Thoracic aorta (tissue), 2 donors: ENCODE data around the gene RAB27B. TPM values are rescaled to one million over a fixed set of nuclear protein-coding genes. Genes with fewer than 3 reads are reported as not detected.
"Not testable (repeated sequence)": the region's sequence is repeated elsewhere in the genome, so short reads cannot be mapped to it uniquely, and the experiment has no call there.

Experiments
- ATAC-seq: fragments of 150-250 bp; one replicate; pipeline ENCODE4 v1.8.0; 2017; ENCODE audit warnings: low read depth; ENCODE audit not compliant: insufficient number of reproducible peaks, low FRiP score
- DNase-seq: peaks from one replicate; pipeline ENCODE4 v3.0.0-alpha.2; 2020; ENCODE audit warnings: low spot score
- H3K27ac ChIP-seq, 2 donors: fragments of 200-600 bp; sonication (generic); 1 replicate in 1 of 2; 2 replicates in 1 of 2; pipeline ENCODE4 v1.5.1; 2016; ENCODE audit warnings: mild to moderate bottlenecking in 2 of 2, moderate library complexity in 2 of 2
- H3K27me3 ChIP-seq: fragments of 200-600 bp; sonication (generic); replicated peaks from 2 replicates; pipeline ENCODE4 v1.6.0; 2016; ENCODE audit warnings: mild to moderate bottlenecking; ENCODE audit not compliant: insufficient read depth
- H3K36me3 ChIP-seq: fragments of 200-600 bp; sonication (generic); one replicate; pipeline ENCODE4 v1.5.1; 2016
- H3K4me1 ChIP-seq, 2 donors: fragments of 200-600 bp; sonication (generic); 1 replicate in 1 of 2; 2 replicates in 1 of 2; pipeline versions ENCODE4 v1.5.1 to v1.6.0; 2016; ENCODE audit warnings: low read depth in 2 of 2, mild to moderate bottlenecking in 1 of 2; ENCODE audit not compliant: control insufficient read depth in 1 of 2
- H3K4me3 ChIP-seq: fragments of 200-600 bp; sonication (generic); 2 replicates; pipeline ENCODE4 v1.5.1; 2016; ENCODE audit warnings: mild to moderate bottlenecking
- H3K9me3 ChIP-seq: fragments of 200-600 bp; sonication (generic); 2 replicates; pipeline ENCODE4 v1.5.1; 2016
- total RNA-seq, 2 donors: library from RNA; depleted of rRNA; stranded (reverse); fragments of >200 nt; gene quantifications; one replicate each; pipeline versions ENCODE4 v1.1.0 to v1.2.3, GENCODE V29; 2016
- TF ChIP-seq, protein P1 (sequence below): fragments of 200-600 bp; sonication (generic); IDR thresholded peaks from one replicate; pipeline ENCODE4 v1.5.1; 2019; ENCODE audit warnings: antibody characterized with exemption

RAB27B gene
- total RNA-seq, 2 donors from 2014 or later: 0.42 to 0.95 TPM

DNA sequence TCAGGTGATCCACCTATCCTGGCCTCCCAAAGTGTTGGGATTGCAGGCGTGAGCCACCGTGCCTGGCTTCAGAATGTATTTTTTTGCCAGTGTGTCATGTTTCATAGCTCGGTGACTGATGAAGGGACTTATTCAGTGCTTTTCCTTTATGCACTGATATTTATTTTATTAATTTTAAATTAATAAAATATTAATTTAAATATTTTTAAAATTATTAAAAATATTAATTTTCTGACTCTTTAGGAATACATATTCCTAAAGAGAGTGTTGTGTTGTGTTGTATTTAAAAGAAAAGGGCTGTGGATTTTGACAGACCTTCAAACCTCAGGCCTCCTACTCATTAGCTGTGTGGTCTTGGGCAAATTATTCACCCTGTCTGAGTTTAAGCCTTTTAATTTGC is 22.3 kb downstream of the RAB27B start:
- Histone ChIP-seq H3K27me3 (no peaks in the 10 kb centered on the region), H3K9me3 (no peaks in the 10 kb centered on the region), H3K4me3 (no peak overlapping the region), H3K27ac (no peak overlapping the region), H3K4me1 (no peaks in the 10 kb centered on the region), H3K36me3 (no peaks in the 10 kb centered on the region)
- DNase-seq (no peak), ATAC-seq (no peak)
- TF ChIP-seq, protein P1, sequence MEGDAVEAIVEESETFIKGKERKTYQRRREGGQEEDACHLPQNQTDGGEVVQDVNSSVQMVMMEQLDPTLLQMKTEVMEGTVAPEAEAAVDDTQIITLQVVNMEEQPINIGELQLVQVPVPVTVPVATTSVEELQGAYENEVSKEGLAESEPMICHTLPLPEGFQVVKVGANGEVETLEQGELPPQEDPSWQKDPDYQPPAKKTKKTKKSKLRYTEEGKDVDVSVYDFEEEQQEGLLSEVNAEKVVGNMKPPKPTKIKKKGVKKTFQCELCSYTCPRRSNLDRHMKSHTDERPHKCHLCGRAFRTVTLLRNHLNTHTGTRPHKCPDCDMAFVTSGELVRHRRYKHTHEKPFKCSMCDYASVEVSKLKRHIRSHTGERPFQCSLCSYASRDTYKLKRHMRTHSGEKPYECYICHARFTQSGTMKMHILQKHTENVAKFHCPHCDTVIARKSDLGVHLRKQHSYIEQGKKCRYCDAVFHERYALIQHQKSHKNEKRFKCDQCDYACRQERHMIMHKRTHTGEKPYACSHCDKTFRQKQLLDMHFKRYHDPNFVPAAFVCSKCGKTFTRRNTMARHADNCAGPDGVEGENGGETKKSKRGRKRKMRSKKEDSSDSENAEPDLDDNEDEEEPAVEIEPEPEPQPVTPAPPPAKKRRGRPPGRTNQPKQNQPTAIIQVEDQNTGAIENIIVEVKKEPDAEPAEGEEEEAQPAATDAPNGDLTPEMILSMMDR: no peak

GRCh38 chr18:54852780-54853675 is 24.8 kb downstream of the RAB27B start:
- TF ChIP-seq, protein P1: no peak
- Histone ChIP-seq H3K36me3 (no peaks in the 10 kb centered on the region), H3K4me1 (no peaks in the 10 kb centered on the region), H3K4me3 (no peak overlapping the region), H3K27me3 (no peaks in the 10 kb centered on the region), H3K9me3 (no peaks in the 10 kb centered on the region), H3K27ac (no peak overlapping the region)
- ATAC-seq (no peak), DNase-seq (no peak)

DNA sequence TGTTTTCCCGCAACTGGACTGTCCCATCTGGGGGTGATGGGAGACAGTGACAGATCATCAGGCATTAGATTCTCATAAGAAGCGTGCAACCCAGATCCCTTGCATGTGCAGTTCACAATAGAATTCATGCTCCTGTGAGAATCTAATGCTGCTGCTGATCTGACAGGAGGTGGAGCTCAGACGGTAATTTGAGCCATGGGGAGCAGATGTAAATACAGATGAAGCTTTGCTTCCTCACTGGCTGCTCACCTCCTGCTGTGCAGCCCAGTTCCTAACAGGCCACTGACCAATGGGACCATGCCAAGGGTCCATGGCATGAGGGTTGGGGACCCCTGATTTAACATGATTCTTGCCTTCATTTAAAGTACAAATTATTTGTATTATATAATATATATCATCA is 26.8 kb downstream of the RAB27B start:
- not testable (repeated sequence) for H3K9me3 ChIP-seq, H3K27ac ChIP-seq, H3K4me3 ChIP-seq, H3K27me3 ChIP-seq, H3K4me1 ChIP-seq, DNase-seq, H3K36me3 ChIP-seq, ATAC-seq

DNA sequence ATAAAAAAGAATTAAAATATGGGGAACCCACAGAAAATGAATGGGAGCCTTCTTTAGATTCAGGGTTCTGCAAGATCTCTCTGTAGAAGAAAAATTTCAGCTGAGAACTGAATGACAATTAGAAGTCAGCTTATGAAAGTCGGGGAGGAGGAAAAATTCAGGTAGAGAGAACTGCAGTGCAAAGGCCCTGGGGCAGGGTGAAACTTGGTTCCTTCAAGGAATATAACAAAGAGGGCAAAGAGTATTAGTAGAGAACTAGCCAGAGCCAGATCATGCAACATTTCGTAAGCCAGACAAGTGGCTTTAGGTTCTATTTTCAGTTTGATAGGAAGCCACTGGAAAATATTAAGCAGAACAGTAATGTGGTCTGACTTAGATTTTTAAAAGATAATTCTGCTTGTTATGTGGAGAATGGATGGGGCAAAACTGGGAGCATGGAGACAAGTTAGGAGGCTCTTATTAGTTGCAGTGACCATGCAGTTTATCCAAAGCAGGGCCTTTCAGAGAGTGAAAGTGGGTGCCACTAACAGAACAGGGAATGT is 27.9 kb downstream of the RAB27B start:
- Histone ChIP-seq H3K4me1 (no peaks in the 10 kb centered on the region), H3K4me3 (no peak overlapping the region), H3K36me3 (no peaks in the 10 kb centered on the region), H3K27ac (no peak overlapping the region), H3K9me3 (no peaks in the 10 kb centered on the region), H3K27me3 (no peaks in the 10 kb centered on the region)
- no peak for ATAC-seq
- TF ChIP-seq, protein P1: no peak
- DNase-seq: no peak

DNA sequence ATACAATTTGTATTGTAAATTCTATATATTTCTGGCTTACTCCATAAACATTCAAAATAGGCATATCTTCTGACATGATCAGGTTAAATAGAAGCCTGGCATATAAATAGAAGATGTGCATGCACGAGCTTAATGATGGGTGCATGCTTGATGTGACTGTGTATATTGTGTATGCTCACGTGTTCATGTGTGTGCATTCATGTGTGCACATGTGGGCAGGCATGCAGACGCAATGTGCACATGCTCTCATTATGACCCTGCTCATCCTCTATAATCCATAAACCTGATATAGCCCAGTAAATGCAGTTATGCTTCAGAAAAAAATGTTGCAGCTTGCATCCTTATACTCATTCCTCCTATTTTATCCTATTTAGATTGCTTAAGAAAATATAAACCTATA is 29.2 kb downstream of the RAB27B start:
- Histone ChIP-seq H3K4me1 (no peaks in the 10 kb centered on the region), H3K27me3 (no peaks in the 10 kb centered on the region), H3K9me3 (no peaks in the 10 kb centered on the region), H3K36me3 (no peaks in the 10 kb centered on the region), H3K27ac (no peak overlapping the region), H3K4me3 (no peak overlapping the region)
- DNase-seq: no peak
- TF ChIP-seq, protein P1: no peak
- ATAC-seq: no peak
